GM18526 (cell line): ENCODE results near the gene HEATR5A.

ENCODE experiments used
- POLR2A ChIP-seq: IDR thresholded peaks from 3 replicates; pipeline ENCODE4 v1.6.1; 2011; ENCODE audit not compliant: insufficient read length; ENCODE audit errors: extremely low read depth

Gene HEATR5A

GRCh38 chr14:31258427-31259039 is 161.8 kb downstream of the HEATR5A start:
- no peak for TF ChIP-seq POLR2A

- no peak for TF ChIP-seq POLR2A
Observed at GRCh38 chr14:31257244-31257553, 163.2 kb downstream of the HEATR5A start.

- TF ChIP-seq POLR2A = no peak
Observed at GRCh38 chr14:31256534-31257243, 163.7 kb downstream of the HEATR5A start.

- no peak for TF ChIP-seq POLR2A
Observed at GRCh38 chr14:31255286-31255685, 165.1 kb downstream of the HEATR5A start.

GRCh38 chr14:31253746-31254471 is 166.4 kb downstream of the HEATR5A start:
- no peak for TF ChIP-seq POLR2A

- TF ChIP-seq POLR2A = no peak
Observed at GRCh38 chr14:31252865-31253264, 167.5 kb downstream of the HEATR5A start.

- no peak for TF ChIP-seq POLR2A
Observed at GRCh38 chr14:31251028-31251958, 169.1 kb downstream of the HEATR5A start.

GRCh38 chr14:31244626-31245025 is 175.7 kb downstream of the HEATR5A start:
- TF ChIP-seq POLR2A = no peak

GRCh38 chr14:31243860-31244259 is 176.5 kb downstream of the HEATR5A start:
- no peak for TF ChIP-seq POLR2A
